ENCODE results near the gene FN3K.
"Not testable (repeated sequence)": the region's sequence is repeated elsewhere in the genome, so short reads cannot be mapped to it uniquely, and the experiment has no call there.

FN3K gene

DNA sequence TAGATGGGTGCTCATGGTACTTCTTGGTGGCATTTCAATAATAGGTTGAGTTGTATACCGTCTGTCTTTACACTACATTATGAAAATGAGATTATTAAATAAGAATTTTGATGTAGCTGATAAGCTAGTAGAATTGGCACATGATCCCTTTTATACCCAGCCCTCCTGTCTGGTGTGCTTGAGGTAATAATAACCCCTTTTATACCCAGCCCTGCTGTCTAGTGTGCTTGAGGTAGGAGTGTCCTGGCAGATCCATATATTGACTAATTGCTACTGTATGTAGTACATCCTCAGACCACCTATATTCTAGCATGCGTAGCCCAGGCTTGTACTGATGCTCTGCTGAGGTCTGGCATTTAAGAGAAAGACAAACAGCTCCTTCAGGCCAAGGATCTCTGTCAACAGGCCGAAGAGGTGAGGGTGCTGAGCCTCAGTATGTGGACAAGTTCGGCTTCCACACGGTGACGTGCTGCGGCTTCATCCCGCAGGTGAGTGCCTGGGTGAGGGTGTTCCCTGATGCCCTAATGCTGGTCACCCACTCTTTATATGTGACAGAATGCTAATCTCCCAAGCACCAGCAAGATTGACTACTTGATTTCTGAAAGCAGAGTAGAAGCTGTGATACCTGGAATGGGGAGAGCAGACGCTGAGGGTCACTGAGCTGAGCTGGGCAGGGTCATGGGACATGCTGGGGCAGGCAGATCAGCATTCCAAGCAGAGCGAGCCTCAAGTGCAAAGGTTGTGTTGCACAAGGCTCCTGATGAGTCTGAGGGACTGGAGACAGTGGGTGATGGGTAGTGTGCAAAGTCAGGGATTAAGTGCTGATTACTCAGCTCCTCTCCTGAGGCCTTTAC lies 5.7 kb downstream of the FN3K start:
- no peak for DNase-seq (ENCODE audit: low spot score)
- Mint-ChIP-seq H3K4me1 (ENCODE audit: low read depth) (peaks cover under 1% of the 10 kb centered on the region), H3K27me3 (ENCODE audit: low read depth) (no peaks in the 10 kb centered on the region), H3K27ac (no peak overlapping the region), H3K9me3 (peaks cover 19% of the 10 kb centered on the region), H3K4me3 (no peak overlapping the region), H3K36me3 (ENCODE audit: low read depth) (peaks cover 23% of the 10 kb centered on the region)

DNA sequence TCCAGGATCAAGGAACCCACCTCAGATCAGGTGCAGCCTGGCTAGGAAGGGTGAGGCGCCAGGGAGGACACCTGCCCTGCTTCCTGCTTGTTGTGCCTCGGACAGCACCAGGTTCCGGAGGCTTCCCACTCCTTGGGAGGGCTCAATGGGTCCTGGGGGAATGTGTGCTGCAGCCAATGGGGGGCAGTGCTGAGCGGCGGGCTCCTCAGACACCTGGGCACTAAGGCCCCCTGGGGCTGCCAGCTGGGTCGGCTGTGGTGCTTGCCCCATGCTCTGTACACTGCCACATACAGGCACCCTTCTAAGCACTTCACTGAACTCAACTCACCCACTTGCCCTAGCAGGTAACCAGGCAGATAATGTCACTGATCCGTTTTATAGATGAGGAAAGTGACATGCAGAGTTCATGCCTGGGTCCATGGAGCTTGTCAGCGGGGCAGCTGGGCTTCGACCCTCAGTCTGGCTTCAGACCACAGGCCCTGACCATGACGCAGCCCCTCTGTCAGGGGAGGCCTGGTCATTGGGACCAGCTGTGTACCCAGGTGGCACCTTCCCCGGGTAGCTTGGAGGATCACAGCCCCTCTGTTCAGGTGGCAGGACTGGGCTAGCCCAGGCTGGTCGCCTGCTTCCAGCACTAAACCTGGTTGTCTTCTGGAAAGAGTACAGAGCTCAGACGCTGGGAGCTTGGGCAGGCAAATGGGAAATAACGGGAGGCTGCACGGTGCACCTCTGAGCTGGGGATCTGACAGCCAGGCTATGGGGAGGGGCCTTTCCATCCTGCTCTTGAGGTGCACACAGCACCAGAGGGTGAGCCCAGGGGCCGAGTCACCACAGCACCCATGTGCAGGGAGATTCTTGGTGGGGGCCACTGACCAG lies 8.2 kb downstream of the FN3K start:
- no peak for DNase-seq (ENCODE audit: low spot score)
- Mint-ChIP-seq H3K36me3 (ENCODE audit: low read depth) (peaks cover 23% of the 10 kb centered on the region), H3K27me3 (ENCODE audit: low read depth) (no peaks in the 10 kb centered on the region), H3K9me3 (peaks cover 21% of the 10 kb centered on the region), H3K4me1 (ENCODE audit: low read depth) (no peaks in the 10 kb centered on the region), H3K27ac (no peak overlapping the region), H3K4me3 (no peak overlapping the region)

DNA sequence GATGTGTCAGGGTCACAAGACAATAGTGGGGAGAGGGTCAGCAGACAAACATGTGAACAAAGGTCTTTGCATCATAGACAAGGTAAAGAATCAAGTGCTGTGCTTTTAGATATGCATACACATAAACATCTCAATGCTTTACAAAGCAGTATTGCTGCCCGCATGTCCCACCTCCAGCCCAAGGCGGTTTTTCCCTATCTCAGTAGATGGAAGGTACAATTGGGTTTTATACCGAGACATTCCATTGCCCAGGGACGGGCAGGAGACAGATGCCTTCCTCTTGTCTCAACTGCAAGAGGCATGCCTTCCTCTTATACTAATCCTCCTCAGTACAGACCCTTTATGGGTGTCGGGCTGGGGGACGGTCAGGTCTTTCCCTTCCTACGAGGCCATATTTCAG lies 9.3 kb downstream of the FN3K start:
- not testable (repeated sequence) for H3K4me1 Mint-ChIP-seq (ENCODE audit: low read depth); H3K4me3 Mint-ChIP-seq; H3K27ac Mint-ChIP-seq; H3K27me3 Mint-ChIP-seq (ENCODE audit: low read depth); DNase-seq (ENCODE audit: low spot score)
- Mint-ChIP-seq H3K36me3 (ENCODE audit: low read depth) (peaks cover 23% of the 10 kb centered on the region), H3K9me3 (peaks cover 21% of the 10 kb centered on the region)

DNA sequence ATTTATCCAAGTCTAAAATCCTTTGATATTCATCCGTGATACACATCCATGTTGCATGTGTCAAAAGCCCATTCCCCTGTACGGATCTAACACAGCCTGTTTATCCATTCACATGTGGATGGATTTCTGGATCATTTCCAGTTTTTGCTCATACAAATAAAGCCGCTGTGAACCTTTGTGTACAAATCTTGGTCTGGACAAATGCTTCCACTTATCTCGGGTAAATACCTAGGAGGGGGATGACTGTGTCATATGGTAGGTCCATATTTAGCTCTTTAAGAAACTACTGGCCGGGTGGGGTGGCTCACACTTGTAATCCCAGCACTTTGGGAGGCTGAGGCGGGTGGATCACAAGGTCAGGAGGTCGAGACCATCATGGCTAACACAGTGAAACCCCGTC lies 10.1 kb downstream of the FN3K start:
- Mint-ChIP-seq H3K36me3 (ENCODE audit: low read depth) (peaks cover 15% of the 10 kb centered on the region), H3K4me1 (ENCODE audit: low read depth) (no peaks in the 10 kb centered on the region), H3K27ac (no peak overlapping the region), H3K27me3 (ENCODE audit: low read depth) (no peaks in the 10 kb centered on the region), H3K4me3 (no peak overlapping the region), H3K9me3 (peaks cover 15% of the 10 kb centered on the region)
- DNase-seq (ENCODE audit: low spot score) = no peak

DNA sequence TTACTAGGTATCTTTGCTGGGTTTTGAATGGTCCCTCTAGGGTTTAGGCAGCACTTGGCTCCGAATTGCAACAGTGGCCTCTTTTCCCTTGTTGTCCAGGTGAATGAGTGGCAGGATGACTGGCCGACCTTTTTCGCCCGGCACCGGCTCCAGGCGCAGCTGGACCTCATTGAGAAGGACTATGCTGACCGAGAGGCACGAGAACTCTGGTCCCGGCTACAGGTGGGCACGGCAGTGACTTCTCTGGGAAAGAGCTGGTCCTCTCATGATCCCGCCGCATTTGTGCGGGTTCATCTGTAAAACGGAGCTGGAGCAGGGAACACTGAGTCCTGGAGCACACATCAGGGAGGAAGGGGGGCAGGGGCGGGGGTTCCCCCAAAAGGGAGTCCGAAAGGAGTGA lies 13.3 kb downstream of the FN3K start:
- Mint-ChIP-seq H3K27me3 (ENCODE audit: low read depth) (no peaks in the 10 kb centered on the region), H3K27ac (no peak overlapping the region), H3K36me3 (ENCODE audit: low read depth) (no peaks in the 10 kb centered on the region), H3K9me3 (peaks cover 5% of the 10 kb centered on the region), H3K4me1 (ENCODE audit: low read depth) (peaks cover 5% of the 10 kb centered on the region), H3K4me3 (no peak overlapping the region)
- no peak for DNase-seq (ENCODE audit: low spot score)

DNA sequence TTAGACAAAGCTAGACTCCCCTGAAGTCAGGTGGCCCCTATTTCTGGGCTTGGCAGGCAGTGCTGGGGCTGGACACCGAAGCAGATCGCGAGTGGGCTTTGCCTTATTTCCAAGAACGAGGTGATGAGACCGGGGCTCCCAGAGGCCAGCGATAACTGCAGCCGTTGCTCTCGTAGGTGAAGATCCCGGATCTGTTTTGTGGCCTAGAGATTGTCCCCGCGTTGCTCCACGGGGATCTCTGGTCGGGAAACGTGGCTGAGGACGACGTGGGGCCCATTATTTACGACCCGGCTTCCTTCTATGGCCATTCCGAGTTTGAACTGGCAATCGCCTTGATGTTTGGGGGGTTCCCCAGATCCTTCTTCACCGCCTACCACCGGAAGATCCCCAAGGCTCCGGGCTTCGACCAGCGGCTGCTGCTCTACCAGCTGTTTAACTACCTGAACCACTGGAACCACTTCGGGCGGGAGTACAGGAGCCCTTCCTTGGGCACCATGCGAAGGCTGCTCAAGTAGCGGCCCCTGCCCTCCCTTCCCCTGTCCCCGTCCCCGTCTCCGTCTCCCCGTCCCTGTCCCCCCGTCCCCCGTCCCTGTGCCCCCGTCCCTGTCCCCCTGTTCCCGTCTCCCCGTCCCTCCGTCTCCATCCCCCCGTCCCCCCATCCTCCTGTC lies 15.0 kb downstream of the FN3K start:
- H3K9me3 Mint-ChIP-seq = peaks cover 5% of the 10 kb centered on the region
- H3K27me3 Mint-ChIP-seq (ENCODE audit: low read depth) = no peaks in the 10 kb centered on the region
- H3K36me3 Mint-ChIP-seq (ENCODE audit: low read depth) = no peaks in the 10 kb centered on the region
- H3K4me3 Mint-ChIP-seq = peak overlapping the region; percentile 54
- DNase-seq (ENCODE audit: low spot score) = no peak
- H3K27ac Mint-ChIP-seq = no peak overlapping the region
- H3K4me1 Mint-ChIP-seq (ENCODE audit: low read depth) = peaks cover 14% of the 10 kb centered on the region

DNA sequence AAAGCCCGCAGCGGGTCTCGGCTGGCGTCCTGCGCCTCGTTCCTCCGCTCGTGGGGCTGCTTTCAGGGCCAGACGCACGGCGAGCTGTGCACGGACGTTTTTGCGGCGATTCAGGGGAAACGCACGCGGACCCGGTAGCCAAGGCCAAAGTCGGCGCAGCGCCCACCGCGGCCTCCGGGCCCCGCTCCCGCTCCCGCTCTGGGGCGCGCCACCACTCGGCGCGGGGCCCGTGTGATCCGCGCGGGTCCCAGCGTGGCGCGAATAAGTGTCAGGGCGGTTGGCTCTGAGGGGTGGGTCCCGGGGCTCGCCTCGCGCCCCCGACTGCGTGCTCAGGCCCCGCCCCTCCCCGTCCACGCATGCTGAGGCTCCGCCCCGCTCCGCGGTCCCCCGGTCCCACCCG lies 15.8 kb downstream of the FN3K start:
- no peak overlapping the region for H3K4me3 Mint-ChIP-seq
- no peaks in the 10 kb centered on the region for H3K27me3 Mint-ChIP-seq (ENCODE audit: low read depth)
- H3K36me3 Mint-ChIP-seq (ENCODE audit: low read depth) = no peaks in the 10 kb centered on the region
- H3K27ac Mint-ChIP-seq = no peak overlapping the region
- peaks cover 14% of the 10 kb centered on the region for H3K4me1 Mint-ChIP-seq (ENCODE audit: low read depth)
- DNase-seq (ENCODE audit: low spot score) = no peak
- peaks cover 2% of the 10 kb centered on the region for H3K9me3 Mint-ChIP-seq

DNA sequence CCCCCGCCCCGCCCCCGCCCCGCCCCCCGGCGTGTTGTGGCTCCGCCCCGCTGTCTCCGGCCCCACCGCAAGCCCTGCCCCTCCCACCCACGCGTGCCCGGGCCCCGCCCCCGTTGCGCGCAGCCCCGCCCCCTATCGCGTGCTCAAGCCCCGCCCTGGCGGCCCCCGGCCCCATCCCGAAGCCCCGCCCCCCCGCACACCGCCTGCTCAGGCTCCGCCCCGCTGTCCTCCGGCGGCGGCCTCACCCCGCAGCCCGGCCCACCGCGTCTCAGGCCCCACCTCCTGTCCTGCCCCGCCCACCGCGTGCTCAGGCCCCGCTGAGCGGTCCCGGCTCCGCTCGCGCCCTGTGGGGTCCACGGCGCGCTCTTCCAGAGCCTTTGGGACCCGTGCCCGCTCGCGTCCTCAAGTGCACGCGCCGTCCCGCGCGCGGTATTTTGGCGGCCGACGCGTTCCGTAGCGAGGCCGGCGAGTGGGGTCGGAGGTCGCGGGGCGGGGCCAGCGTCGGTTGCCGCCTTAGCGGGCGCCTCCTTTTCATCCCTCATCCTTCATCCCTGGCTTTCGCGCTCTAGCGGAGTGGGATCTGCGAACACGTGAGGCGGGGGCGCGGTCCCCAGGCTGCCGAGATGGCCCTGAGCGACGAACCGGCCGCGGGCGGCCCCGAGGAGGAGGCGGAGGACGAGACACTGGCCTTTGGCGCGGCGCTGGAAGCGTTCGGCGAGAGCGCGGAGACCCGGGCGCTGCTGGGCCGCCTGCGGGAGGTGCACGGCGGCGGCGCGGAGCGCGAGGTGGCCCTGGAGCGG lies 16.4 kb downstream of the FN3K start, which contains the start of gene TBCD:
TSS of gene TBCD (plus strand) at position 495 of the 800 bp plus-strand sequence. CDS start at position 624, 129 bp downstream.
- Mint-ChIP-seq H3K9me3 (no peaks in the 10 kb centered on the region), H3K27me3 (ENCODE audit: low read depth) (no peaks in the 10 kb centered on the region), H3K36me3 (ENCODE audit: low read depth) (peaks cover 2% of the 10 kb centered on the region), H3K4me3 (peak within 1 kb of the TSS; percentile 88), H3K4me1 (ENCODE audit: low read depth) (peaks cover 14% of the 10 kb centered on the region), H3K27ac (peak within 1 kb of the TSS; percentile 63)
- peak; percentile 84 for DNase-seq (ENCODE audit: low spot score)

DNA sequence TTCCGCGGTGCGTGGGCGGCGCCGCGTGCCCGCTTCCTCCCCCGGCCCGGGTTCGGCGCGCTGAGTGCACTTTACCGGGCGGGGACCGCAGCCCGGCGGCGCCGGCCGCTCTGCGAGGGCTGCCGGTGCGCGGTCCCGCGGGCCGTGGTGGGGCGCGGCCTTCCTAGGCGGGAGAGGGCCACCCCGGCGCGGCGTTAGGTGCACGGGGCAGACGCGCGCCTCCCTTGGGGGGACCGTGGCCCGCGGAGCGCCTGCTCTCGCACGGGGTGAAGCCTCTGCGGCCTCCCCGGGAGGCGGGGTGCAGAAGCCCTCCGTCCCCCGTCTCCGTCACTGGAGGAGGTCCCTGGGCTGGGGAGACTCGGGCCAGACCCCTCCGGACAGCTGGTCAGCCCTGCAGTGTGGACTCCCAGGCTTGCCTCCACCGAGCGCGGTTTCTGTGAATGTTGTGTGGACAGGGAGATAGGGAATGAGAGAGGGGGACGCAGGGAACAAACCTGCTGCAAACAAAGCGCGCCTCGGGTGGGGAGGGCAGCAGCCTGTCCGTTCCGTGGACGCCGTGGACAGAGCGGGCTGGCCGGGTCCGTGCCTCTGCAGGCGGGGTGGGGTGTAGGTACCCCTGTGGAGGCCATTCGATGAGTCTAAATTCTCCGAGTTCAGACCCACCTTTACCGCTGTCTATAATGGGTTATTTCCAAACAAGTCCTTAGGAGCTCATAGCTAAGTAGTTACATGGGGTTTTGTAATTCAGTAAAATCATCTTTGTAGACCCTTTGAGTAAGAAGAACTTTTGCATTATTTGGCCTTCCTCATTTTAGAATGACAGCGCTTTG lies 17.2 kb downstream of the FN3K start:
- Mint-ChIP-seq H3K4me3 (peak overlapping the region; percentile 88), H3K9me3 (no peaks in the 10 kb centered on the region), H3K36me3 (ENCODE audit: low read depth) (peaks cover 6% of the 10 kb centered on the region), H3K27me3 (ENCODE audit: low read depth) (no peaks in the 10 kb centered on the region), H3K27ac (peak overlapping the region; percentile 60), H3K4me1 (ENCODE audit: low read depth) (peaks cover 14% of the 10 kb centered on the region)
- DNase-seq (ENCODE audit: low spot score) = no peak

DNA sequence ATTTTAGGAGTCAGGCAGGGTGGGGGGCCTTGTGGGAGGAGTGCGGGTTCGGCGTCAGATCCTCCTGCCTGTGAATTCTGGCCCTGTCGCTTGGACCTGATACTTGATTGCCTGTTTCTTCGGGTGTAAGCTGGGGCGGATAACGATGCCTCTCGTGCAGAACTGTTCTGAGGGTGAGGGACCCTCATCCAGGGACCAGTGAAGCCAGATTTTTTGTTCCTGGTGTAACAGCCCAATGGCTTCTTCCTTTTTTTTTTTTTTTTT lies 17.7 kb downstream of the FN3K start:
- peak overlapping the region; percentile 88 for H3K4me3 Mint-ChIP-seq
- no peak for DNase-seq (ENCODE audit: low spot score)
- peaks cover 6% of the 10 kb centered on the region for H3K36me3 Mint-ChIP-seq (ENCODE audit: low read depth)
- H3K9me3 Mint-ChIP-seq = no peaks in the 10 kb centered on the region
- H3K4me1 Mint-ChIP-seq (ENCODE audit: low read depth) = peaks cover 14% of the 10 kb centered on the region
- no peaks in the 10 kb centered on the region for H3K27me3 Mint-ChIP-seq (ENCODE audit: low read depth)
- no peak overlapping the region for H3K27ac Mint-ChIP-seq

DNA sequence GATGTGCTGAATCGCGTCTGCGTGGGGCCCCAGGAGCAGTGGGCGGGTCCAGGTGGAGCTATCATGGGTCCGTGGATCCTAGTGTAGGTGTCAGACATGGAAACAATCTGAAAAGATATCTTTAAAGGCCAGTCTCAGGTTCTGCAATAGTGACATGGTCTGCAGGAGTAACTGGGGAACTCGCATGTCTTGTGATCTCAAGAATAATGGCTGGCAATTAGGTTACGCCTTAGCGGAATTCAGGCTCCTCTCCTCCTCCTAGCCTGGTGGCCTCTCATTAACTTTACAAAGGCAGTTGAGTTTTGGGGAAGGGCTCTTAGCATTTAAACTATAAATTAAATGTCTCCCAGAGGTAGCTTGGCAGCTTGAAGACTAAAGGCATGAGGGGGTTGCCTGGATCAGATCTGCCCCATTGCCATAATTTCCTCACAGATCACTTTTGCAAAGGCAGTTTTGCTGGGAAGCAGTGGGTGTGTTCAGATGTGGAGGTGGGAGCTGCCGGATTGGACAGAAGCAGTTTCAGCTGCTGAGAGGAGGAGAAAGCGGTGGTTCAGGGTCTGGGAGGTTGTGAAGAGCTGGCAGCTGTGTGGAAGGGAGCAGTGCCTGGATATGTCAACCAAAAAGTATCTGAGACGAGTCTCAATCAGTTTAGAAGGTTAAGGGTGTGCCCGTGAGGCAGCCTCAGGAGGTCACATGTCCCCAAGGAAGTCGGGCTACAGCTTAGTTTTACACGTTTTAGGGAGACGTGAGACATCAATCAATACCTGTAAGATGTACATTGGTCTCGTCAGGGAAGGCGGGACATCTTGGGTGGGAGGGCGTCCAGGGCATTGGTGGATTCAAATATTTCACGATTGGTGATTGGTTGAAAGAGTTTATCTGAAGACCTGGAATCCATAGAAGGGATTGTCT lies 19.1 kb downstream of the FN3K start:
- H3K4me3 Mint-ChIP-seq = peak overlapping the region; percentile 1
- no peaks in the 10 kb centered on the region for H3K27me3 Mint-ChIP-seq (ENCODE audit: low read depth)
- peak overlapping the region; percentile 32 for H3K27ac Mint-ChIP-seq
- DNase-seq (ENCODE audit: low spot score) = no peak
- H3K9me3 Mint-ChIP-seq = no peaks in the 10 kb centered on the region
- H3K36me3 Mint-ChIP-seq (ENCODE audit: low read depth) = peaks cover 6% of the 10 kb centered on the region
- H3K4me1 Mint-ChIP-seq (ENCODE audit: low read depth) = peaks cover 14% of the 10 kb centered on the region

DNA sequence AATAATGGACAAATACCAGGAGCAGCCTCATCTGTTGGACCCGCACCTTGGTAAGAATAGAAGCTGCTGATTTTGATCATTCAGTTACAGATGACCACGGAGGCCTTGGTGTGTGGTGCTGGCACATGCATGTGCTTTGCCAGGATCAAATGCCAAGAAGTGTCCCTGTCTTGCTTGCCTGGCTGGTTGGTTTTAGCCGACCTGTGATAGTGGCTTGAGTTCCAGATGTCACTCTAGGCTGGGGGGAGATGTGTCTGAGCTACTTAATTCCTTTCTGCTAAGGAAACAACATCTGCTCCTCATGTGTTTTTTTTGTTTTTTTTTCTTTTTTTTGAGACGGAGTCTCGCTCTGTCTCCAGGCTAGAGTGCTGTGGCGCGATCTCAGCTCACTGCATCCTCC lies 20.8 kb downstream of the FN3K start:
- H3K36me3 Mint-ChIP-seq (ENCODE audit: low read depth) = peaks cover 12% of the 10 kb centered on the region
- H3K4me1 Mint-ChIP-seq (ENCODE audit: low read depth) = peaks cover 15% of the 10 kb centered on the region
- DNase-seq (ENCODE audit: low spot score) = no peak
- no peak overlapping the region for H3K27ac Mint-ChIP-seq
- H3K27me3 Mint-ChIP-seq (ENCODE audit: low read depth) = no peaks in the 10 kb centered on the region
- H3K4me3 Mint-ChIP-seq = no peak overlapping the region
- H3K9me3 Mint-ChIP-seq = no peaks in the 10 kb centered on the region
